ENCODE measurements around the gene PM20D2.

DNA sequence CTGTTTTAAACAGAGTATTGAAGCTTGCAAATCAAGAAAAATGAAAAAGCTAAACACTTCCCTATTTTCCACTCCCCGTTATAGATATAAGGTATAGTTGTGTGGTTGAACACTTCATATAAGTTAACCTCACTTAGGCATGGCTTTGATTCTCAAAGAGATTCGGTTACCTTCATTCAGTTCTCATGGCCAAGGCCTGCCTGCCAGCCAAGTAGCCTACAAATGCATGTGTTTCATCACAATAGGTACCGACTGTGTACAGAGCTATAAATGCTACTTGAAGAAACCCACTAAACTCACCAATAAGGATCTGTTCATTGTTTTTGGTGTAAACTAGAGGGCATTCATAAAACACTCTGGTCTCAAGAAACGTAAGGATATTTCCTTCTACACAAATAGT lies 27.8 kb downstream of the PM20D2 start:
- TF ChIP-seq POLR2AphosphoS5 (IDR thresholded peaks at IDR 0.05; ENCODE audit: low read depth) (no peak), SPI1 (IDR thresholded peaks at IDR 0.05; ENCODE audit: borderline replicate concordance, low read depth) (no peak; the same call in 1 of the 2 replicates)
- TF ChIP-seq, protein P1, sequence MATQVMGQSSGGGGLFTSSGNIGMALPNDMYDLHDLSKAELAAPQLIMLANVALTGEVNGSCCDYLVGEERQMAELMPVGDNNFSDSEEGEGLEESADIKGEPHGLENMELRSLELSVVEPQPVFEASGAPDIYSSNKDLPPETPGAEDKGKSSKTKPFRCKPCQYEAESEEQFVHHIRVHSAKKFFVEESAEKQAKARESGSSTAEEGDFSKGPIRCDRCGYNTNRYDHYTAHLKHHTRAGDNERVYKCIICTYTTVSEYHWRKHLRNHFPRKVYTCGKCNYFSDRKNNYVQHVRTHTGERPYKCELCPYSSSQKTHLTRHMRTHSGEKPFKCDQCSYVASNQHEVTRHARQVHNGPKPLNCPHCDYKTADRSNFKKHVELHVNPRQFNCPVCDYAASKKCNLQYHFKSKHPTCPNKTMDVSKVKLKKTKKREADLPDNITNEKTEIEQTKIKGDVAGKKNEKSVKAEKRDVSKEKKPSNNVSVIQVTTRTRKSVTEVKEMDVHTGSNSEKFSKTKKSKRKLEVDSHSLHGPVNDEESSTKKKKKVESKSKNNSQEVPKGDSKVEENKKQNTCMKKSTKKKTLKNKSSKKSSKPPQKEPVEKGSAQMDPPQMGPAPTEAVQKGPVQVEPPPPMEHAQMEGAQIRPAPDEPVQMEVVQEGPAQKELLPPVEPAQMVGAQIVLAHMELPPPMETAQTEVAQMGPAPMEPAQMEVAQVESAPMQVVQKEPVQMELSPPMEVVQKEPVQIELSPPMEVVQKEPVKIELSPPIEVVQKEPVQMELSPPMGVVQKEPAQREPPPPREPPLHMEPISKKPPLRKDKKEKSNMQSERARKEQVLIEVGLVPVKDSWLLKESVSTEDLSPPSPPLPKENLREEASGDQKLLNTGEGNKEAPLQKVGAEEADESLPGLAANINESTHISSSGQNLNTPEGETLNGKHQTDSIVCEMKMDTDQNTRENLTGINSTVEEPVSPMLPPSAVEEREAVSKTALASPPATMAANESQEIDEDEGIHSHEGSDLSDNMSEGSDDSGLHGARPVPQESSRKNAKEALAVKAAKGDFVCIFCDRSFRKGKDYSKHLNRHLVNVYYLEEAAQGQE (IDR thresholded peaks at IDR 0.05; ENCODE audit: insufficient replicate concordance, low read depth) = no peak
- TF ChIP-seq, protein P2, sequence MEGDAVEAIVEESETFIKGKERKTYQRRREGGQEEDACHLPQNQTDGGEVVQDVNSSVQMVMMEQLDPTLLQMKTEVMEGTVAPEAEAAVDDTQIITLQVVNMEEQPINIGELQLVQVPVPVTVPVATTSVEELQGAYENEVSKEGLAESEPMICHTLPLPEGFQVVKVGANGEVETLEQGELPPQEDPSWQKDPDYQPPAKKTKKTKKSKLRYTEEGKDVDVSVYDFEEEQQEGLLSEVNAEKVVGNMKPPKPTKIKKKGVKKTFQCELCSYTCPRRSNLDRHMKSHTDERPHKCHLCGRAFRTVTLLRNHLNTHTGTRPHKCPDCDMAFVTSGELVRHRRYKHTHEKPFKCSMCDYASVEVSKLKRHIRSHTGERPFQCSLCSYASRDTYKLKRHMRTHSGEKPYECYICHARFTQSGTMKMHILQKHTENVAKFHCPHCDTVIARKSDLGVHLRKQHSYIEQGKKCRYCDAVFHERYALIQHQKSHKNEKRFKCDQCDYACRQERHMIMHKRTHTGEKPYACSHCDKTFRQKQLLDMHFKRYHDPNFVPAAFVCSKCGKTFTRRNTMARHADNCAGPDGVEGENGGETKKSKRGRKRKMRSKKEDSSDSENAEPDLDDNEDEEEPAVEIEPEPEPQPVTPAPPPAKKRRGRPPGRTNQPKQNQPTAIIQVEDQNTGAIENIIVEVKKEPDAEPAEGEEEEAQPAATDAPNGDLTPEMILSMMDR (IDR thresholded peaks at IDR 0.05; ENCODE audit: insufficient read depth, low read length) = no peak
